Calu3 (cell line): ENCODE measurements around the gene SS18L1. TPM values are rescaled to one million over a fixed set of nuclear protein-coding genes. Genes with fewer than 3 reads are reported as not detected.
A peak's percentile ranks its signal among the peaks of the same experiment; 100 is the strongest.

Source experiments
- BruUV-seq: library from RNA; stranded (reverse); fragments of 400-500 nt; replicated peaks from 2 replicates; lab custom pipeline; 2021; lab: Mats Ljungman, UMichigan
- CTCF ChIA-PET: fragments of 300-600 bp; sonication (Branson Sonifier 250); formaldehyde crosslinking; loops from one replicate; lab custom pipeline; 2022; ENCODE audit warnings: antibody characterized with exemption; lab: Charles Lee
- DNase-seq: peaks from one replicate; pipeline ENCODE4 v3.0.0; 2022
- H3K27ac Mint-ChIP-seq: one replicate; pipeline ENCODE4 v1.8.0; 2022; ENCODE audit warnings: mixed read lengths; ENCODE audit not compliant: unreplicated experiment
- H3K27me3 Mint-ChIP-seq: one replicate; pipeline ENCODE4 v1.8.0; 2022; ENCODE audit warnings: mixed read lengths; ENCODE audit not compliant: unreplicated experiment
- H3K36me3 Mint-ChIP-seq: one replicate; pipeline ENCODE4 v1.8.0; 2022; ENCODE audit warnings: mild to moderate bottlenecking, moderate library complexity, mixed read lengths; ENCODE audit not compliant: insufficient read depth, unreplicated experiment
- H3K4me1 Mint-ChIP-seq: one replicate; pipeline ENCODE4 v1.8.0; 2022; ENCODE audit warnings: mild to moderate bottlenecking, low read depth, mixed read lengths; ENCODE audit not compliant: unreplicated experiment
- H3K4me3 Mint-ChIP-seq: one replicate; pipeline ENCODE4 v1.8.0; 2022; ENCODE audit warnings: mild to moderate bottlenecking, low read depth, moderate library complexity, mixed read lengths; ENCODE audit not compliant: unreplicated experiment
- H3K9me3 Mint-ChIP-seq: one replicate; pipeline ENCODE4 v1.8.0; 2022; ENCODE audit warnings: low read depth, mixed read lengths; ENCODE audit not compliant: unreplicated experiment
- CTCF ChIP-seq: fragments of 200-600 bp; IDR thresholded peaks from one replicate; pipeline ENCODE4 v1.8.0; 2022; ENCODE audit warnings: antibody characterized with exemption; ENCODE audit not compliant: unreplicated experiment
- intact Hi-C: fragments of 100-400 bp; cut with micrococcal nuclease; formaldehyde crosslinking; loops from one replicate; pipeline ENCODE4 v1.10.0; 2022; ENCODE audit not compliant: unreplicated experiment
- total RNA-seq: library from RNA; stranded (reverse); gene quantifications from 2 replicates; pipeline ENCODE4 v1.2.3, GENCODE V29; 2022

Gene SS18L1
- total RNA-seq, 1 experiment from 2014 or later: 47.4 TPM

GRCh38 chr20:62131560-62132320 lies 11.8 kb upstream of the SS18L1 start:
- intact Hi-C loops: no loop called here
- peaks cover 91% of the 10 kb centered on the region for H3K36me3 Mint-ChIP-seq
- no peak overlapping the region for H3K4me3 Mint-ChIP-seq
- H3K4me1 Mint-ChIP-seq: peaks cover 7% of the 10 kb centered on the region
- H3K9me3 Mint-ChIP-seq: no peaks in the 10 kb centered on the region
- DNase-seq: no peak
- no peaks in the 10 kb centered on the region for H3K27me3 Mint-ChIP-seq
- H3K27ac Mint-ChIP-seq: no peak overlapping the region
- CTCF ChIA-PET: no interaction called here
- no TSS peak for BruUV-seq
- TF ChIP-seq CTCF: no peak

GRCh38 chr20:62132421-62132820 lies 11.1 kb upstream of the SS18L1 start:
- BruUV-seq: no TSS peak
- Mint-ChIP-seq H3K9me3 (no peaks in the 10 kb centered on the region), H3K27me3 (no peaks in the 10 kb centered on the region), H3K4me3 (no peak overlapping the region), H3K4me1 (peaks cover 11% of the 10 kb centered on the region), H3K36me3 (peaks cover 92% of the 10 kb centered on the region), H3K27ac (no peak overlapping the region)
- no peak for DNase-seq
- CTCF ChIA-PET: no interaction called here
- intact Hi-C loops: no loop called here
- no peak for TF ChIP-seq CTCF

GRCh38 chr20:62133051-62133845 lies 10.3 kb upstream of the SS18L1 start:
- no peak for TF ChIP-seq CTCF
- Mint-ChIP-seq H3K27ac (peak overlapping the region; percentile 39), H3K4me3 (no peak overlapping the region), H3K27me3 (no peaks in the 10 kb centered on the region), H3K36me3 (peaks cover 93% of the 10 kb centered on the region), H3K9me3 (no peaks in the 10 kb centered on the region), H3K4me1 (peaks cover 11% of the 10 kb centered on the region)
- intact Hi-C loops: no loop called here
- no peak for DNase-seq
- CTCF ChIA-PET: no interaction called here
- BruUV-seq: no TSS peak

- H3K9me3 Mint-ChIP-seq: no peaks in the 10 kb centered on the region
- no TSS peak for BruUV-seq
- CTCF ChIA-PET: interaction anchor here (0.7 kb wide), 2 partner anchors 101 to 191 kb away, joined by 3 read pairs; no protein-coding TSS in a partner anchor
- H3K36me3 Mint-ChIP-seq: peaks cover 93% of the 10 kb centered on the region
- DNase-seq: no peak
- no peak for TF ChIP-seq CTCF
- no peaks in the 10 kb centered on the region for H3K27me3 Mint-ChIP-seq
- H3K4me3 Mint-ChIP-seq: no peak overlapping the region
- H3K27ac Mint-ChIP-seq: no peak overlapping the region
- intact Hi-C loops: no loop called here
- H3K4me1 Mint-ChIP-seq: peaks cover 11% of the 10 kb centered on the region
Measured at GRCh38 chr20:62133864-62134263, 9.7 kb upstream of the SS18L1 start.
